Stomach smooth muscle (tissue), 2 donors: Measurements from ENCODE around the gene PCSK2.

ENCODE experiments used
- H3K27ac ChIP-seq: one replicate; pipeline ENCODE4 v1.7.0; 2013; ENCODE audit warnings: mild to moderate bottlenecking, low read length, inconsistent platforms
- H3K27me3 ChIP-seq, 2 donors: one replicate each; pipeline ENCODE4 v1.7.0; 2013; ENCODE audit warnings: low read length in 2 of 2; ENCODE audit not compliant: insufficient read depth in 2 of 2, control insufficient read depth in 1 of 2
- H3K36me3 ChIP-seq, 2 donors: one replicate each; pipeline ENCODE4 v1.7.0; 2013; ENCODE audit warnings: low read length in 2 of 2; ENCODE audit not compliant: control insufficient read depth in 2 of 2, insufficient read depth in 2 of 2
- H3K4me1 ChIP-seq: one replicate; pipeline ENCODE4 v1.7.0; 2013; ENCODE audit warnings: low read length; ENCODE audit not compliant: control insufficient read depth, insufficient read depth
- H3K4me3 ChIP-seq, 2 donors: one replicate each; pipeline ENCODE4 v1.7.0; 2013; ENCODE audit warnings: low read length in 2 of 2
- H3K9ac ChIP-seq, 2 donors: one replicate each; pipeline ENCODE4 v1.7.0; 2013; ENCODE audit warnings: low read length in 2 of 2, mild to moderate bottlenecking in 1 of 2
- H3K9me3 ChIP-seq, 2 donors: one replicate each; pipeline ENCODE4 v1.7.0; 2013; ENCODE audit warnings: low read length in 2 of 2; ENCODE audit not compliant: control insufficient read depth in 2 of 2
- donor health status: healthy.
- donor health status: Pancreatic carcinoma.

PCSK2 gene

DNA sequence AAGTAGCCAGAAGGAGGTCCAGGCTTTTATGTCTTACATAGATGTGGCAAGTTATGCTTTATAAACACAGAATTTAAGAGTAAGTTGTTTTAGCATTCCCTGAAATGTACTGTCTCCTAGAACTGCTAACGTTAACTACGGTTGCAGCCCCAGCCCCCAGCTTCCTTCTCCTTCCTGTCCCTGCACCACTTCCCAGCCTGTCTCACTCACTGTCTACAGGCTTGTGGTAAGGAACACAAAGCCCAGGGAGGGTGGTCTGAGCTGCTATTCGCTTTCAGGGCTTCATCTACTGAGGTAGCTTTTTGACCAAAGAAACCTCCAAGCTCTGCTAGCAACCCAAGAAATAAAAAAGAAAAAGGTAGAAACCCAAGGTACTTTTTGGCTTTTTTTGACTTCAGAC, 35.9 kb downstream of the PCSK2 start:
- Histone ChIP-seq H3K4me1 (no peaks in the 10 kb centered on the region), H3K9ac (no peak overlapping the region), H3K27ac (no peak overlapping the region), H3K27me3 (no peaks in the 10 kb centered on the region), H3K9me3 (no peaks in the 10 kb centered on the region), H3K36me3 (no peaks in the 10 kb centered on the region), H3K4me3 (no peak overlapping the region)

DNA sequence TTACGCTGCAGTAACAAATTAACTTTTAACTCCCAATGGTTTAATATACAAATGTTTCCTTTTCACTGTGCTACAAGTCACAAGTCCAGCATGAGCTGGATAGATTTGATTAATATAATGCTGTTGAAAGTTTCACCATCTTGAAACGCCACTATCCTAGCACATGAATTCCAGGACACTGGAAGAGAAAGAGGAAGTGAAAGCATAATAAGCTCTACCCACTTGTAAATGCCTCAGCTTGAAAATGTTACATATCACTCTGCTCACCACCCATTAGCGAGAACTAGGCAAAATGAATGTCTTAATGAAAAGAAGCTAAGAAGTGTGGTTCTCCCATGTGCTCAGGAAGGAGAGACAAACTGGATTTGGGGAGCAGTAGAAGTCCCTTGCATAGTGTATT, 46.9 kb downstream of the PCSK2 start:
- Histone ChIP-seq H3K9me3 (peaks cover 0 to 5% of the 10 kb centered on the region in 2 donors), H3K4me3 (no peak overlapping the region), H3K27me3 (no peaks in the 10 kb centered on the region), H3K9ac (no peak overlapping the region), H3K27ac (no peak overlapping the region), H3K4me1 (no peaks in the 10 kb centered on the region), H3K36me3 (no peaks in the 10 kb centered on the region)

DNA sequence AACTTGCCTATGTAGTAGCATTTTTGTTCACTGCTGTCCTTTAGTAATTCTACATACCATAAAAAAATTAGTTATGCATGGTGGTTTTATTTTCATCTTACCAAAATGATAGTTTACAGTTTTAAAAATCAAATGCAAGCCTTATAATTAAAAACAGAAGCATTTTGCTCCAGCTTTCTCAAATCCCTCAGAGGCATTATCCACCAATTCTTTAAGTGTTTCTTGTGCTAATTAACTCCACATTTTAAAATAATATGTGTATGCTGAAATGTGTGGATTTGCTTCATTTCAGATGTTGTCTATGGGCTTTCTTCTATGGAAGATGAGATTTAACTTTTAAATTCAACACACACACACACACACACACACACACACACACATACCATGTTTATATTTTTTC, 49.3 kb downstream of the PCSK2 start:
- no peaks in the 10 kb centered on the region for H3K4me1 ChIP-seq
- H3K9me3 ChIP-seq, result peaks cover 0 to 5% of the 10 kb centered on the region in 2 donors
- no peaks in the 10 kb centered on the region for H3K27me3 ChIP-seq
- no peak overlapping the region for H3K9ac ChIP-seq
- no peak overlapping the region for H3K4me3 ChIP-seq
- no peak overlapping the region for H3K27ac ChIP-seq
- H3K36me3 ChIP-seq, result no peaks in the 10 kb centered on the region

DNA sequence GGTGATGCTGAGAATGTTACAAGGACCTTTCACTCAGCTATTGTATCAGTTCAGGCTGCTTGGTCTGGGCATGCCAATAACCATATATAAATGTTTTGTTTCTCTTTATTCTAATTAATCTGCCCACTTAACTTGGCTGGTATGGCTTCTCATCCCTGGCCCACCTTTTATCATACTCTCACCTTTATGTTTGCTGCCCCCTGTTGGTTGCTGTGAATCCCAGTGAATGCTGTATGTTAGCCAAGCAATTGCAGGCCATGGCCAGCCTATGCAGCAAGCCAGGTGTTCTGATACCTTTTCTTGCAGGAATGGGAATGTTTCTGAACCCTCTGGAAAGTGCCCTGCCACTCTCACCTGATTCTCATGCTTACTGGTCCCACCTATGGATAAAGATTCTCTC, 54.6 kb downstream of the PCSK2 start:
- Histone ChIP-seq H3K4me3 (no peak overlapping the region), H3K27me3 (no peaks in the 10 kb centered on the region), H3K4me1 (no peaks in the 10 kb centered on the region), H3K9me3 (no peaks in the 10 kb centered on the region), H3K27ac (no peak overlapping the region), H3K36me3 (no peaks in the 10 kb centered on the region), H3K9ac (no peak overlapping the region)

DNA sequence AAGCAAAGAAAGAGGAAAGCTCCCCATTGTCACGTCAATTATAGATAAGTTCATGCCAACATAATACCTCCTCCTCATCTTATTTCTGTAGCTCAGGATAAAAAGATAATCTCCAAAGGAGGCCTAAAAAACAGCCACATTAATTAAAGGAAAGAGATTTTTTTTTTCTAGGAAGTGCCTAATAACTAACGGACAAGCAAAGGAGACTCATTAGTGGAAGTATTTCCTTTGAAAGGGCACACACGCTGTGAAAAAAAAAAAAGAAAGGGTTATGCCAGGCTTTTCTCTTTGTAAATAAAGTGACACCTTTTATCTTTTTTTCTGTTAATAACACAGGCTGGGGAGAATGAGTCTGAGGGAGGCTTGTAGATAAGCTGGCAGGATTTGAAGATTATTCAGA, 55.7 kb downstream of the PCSK2 start:
- Histone ChIP-seq H3K27ac (no peak overlapping the region), H3K27me3 (no peaks in the 10 kb centered on the region), H3K4me3 (no peak overlapping the region), H3K9me3 (no peaks in the 10 kb centered on the region), H3K9ac (no peak overlapping the region), H3K36me3 (no peaks in the 10 kb centered on the region), H3K4me1 (no peaks in the 10 kb centered on the region)

DNA sequence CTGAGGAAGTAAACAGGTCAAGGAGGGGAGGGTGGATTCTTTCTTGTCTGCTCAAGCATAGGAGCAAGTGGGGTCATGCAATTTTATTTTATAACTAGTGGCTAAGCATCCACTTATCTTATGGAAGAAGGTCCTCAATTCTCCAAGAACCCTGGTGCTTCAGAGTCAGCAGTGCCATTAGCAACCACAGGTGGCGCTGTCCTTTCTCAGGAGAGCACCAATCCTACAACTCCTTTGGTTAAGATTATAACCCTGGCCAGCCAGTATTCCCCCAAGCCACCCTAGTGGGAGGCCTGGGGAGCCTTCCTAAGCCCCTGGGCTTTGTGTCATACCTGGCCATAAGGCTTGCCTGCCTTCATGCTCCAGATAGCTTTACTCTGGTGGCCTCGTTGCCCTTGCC, 60.7 kb downstream of the PCSK2 start:
- Histone ChIP-seq H3K4me1 (no peaks in the 10 kb centered on the region), H3K27ac (no peak overlapping the region), H3K4me3 (no peak overlapping the region), H3K9ac (no peak overlapping the region), H3K36me3 (no peaks in the 10 kb centered on the region), H3K9me3 (no peaks in the 10 kb centered on the region), H3K27me3 (no peaks in the 10 kb centered on the region)

DNA sequence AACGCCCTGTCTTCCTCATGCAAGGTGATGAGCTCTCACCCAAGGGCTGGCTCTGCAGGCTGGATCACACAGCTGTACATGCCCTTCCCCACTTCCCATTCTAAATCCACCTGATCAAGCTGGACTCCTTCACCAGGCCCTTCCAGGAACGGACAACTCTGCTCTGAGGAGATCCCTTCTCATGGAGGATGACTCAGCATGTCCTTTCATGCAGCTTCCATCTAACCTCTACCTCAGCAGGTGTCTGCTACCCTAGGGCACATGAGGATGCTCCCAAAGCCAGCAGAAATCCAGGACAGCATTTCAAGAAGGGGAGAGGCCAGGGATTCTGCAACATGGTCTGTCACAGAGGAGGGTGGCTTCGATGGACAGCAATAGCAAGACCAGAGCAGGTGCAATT, 61.2 kb downstream of the PCSK2 start:
- Histone ChIP-seq H3K36me3 (no peaks in the 10 kb centered on the region), H3K9me3 (no peaks in the 10 kb centered on the region), H3K4me1 (no peaks in the 10 kb centered on the region), H3K27ac (no peak overlapping the region), H3K4me3 (no peak overlapping the region), H3K27me3 (no peaks in the 10 kb centered on the region), H3K9ac (no peak overlapping the region)

DNA sequence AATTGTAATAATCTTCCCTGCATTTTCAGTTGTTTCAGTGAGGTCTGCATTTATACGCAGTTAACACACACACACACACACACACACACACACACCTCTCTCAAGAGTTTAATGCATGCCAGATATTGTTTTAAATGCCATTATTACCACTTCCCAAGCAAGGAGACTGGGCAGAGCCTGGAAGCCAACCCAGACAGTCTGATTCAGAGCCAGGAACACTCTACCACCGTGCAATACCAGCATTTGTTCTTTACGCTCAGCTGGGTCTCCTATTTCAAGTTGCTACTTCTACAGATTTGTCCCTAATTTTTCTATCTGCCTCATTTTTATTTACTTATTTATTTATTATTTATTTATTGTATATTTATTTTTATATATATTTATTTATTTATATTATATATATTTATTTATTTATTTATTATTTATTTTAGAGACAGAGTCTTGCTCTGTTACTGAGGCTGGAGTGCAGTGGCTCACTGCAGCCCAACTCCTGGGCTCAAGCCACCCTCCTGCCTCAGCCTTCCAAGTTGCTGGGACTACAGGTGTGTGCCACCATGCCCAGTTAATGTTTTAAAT, 68.4 kb downstream of the PCSK2 start:
- H3K4me1 ChIP-seq, result no peaks in the 10 kb centered on the region
- H3K9me3 ChIP-seq, result no peaks in the 10 kb centered on the region
- H3K9ac ChIP-seq, result no peak overlapping the region
- H3K27ac ChIP-seq, result no peak overlapping the region
- no peaks in the 10 kb centered on the region for H3K27me3 ChIP-seq
- no peaks in the 10 kb centered on the region for H3K36me3 ChIP-seq
- H3K4me3 ChIP-seq, result no peak overlapping the region

DNA sequence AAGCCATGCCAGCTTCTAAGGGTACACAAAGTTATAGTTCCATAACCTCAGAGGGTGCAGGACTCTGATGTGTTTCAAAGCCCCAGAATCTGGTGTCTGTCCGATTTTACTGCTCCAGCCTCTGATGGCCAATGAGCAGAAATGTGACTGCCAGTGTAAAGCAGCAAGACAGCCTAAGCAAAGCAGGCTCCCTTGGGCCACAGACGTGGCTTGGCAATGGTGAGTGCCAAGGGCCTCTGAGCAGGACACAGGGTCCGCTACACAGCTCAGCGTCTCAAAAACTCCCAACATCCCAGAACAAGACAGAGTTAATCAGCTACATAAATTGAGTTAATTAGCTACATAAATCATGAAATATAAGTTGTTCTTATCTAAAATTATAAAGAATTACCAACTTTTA, 69.2 kb downstream of the PCSK2 start:
- H3K36me3 ChIP-seq, result no peaks in the 10 kb centered on the region
- no peaks in the 10 kb centered on the region for H3K27me3 ChIP-seq
- H3K27ac ChIP-seq, result no peak overlapping the region
- no peak overlapping the region for H3K9ac ChIP-seq
- H3K9me3 ChIP-seq, result no peaks in the 10 kb centered on the region
- no peaks in the 10 kb centered on the region for H3K4me1 ChIP-seq
- H3K4me3 ChIP-seq, result no peak overlapping the region

DNA sequence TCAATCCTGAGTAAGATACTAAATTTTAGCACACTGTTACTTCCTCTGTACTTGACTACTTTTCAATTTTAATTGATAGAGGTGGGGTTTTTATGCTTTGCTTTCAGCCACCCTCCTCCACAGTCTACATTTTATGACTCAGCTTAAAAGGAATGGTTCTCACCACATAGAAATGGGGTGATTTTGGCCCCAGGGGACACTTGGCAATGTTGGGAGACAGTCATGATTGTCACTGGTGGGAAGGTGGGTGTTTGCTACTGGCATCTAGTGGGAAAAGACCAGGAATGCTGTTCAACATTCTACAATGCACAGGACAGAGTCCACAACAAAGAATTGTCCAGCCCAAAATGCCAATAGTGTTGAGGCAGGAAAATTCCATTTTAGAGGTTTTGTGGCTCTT, 71.3 kb downstream of the PCSK2 start:
- H3K4me3 ChIP-seq, result no peak overlapping the region
- H3K27ac ChIP-seq, result no peak overlapping the region

DNA sequence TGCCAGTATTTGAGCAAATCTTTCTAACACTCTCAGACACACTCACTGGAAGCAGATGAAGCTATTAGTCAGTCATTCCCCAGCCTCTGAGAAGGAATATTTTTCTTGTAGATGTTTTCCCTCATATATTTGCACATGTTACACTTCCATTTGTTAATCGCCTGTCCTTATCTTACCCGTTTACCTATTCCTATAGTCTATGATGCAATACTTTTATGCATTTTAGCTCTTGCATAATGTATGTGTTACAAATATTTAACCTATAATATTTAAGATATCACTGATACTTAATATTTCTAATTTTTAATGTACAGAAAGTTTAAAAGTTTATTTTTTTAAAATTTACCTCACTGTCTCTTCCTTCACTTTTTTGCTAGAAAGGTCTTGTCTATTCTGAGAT, 71.9 kb downstream of the PCSK2 start:
- Histone ChIP-seq H3K4me1 (no peaks in the 10 kb centered on the region), H3K9ac (no peak overlapping the region), H3K27ac (no peak overlapping the region), H3K36me3 (no peaks in the 10 kb centered on the region), H3K9me3 (no peaks in the 10 kb centered on the region), H3K27me3 (no peaks in the 10 kb centered on the region), H3K4me3 (no peak overlapping the region)

More for the DNA sequence above, 71.3 kb downstream of the PCSK2 start:
- H3K9ac ChIP-seq, result no peak overlapping the region
- no peaks in the 10 kb centered on the region for H3K27me3 ChIP-seq
- H3K9me3 ChIP-seq, result no peaks in the 10 kb centered on the region
- H3K36me3 ChIP-seq, result no peaks in the 10 kb centered on the region
- no peaks in the 10 kb centered on the region for H3K4me1 ChIP-seq
